Endothelial cell of umbilical vein (primary cell): ENCODE measurements around the gene KSR1. TPM values are rescaled to one million over a fixed set of nuclear protein-coding genes. Genes with fewer than 3 reads are reported as not detected.

Experiments used
- BruUV-seq: library from RNA; stranded (reverse); fragments of 400-500 nt; replicated peaks from 2 replicates; lab custom pipeline; 2021; lab: Mats Ljungman, UMichigan
- CTCF ChIA-PET: fragments of 300-600, 350-600 bp; sonication (Branson Sonifier 250); formaldehyde crosslinking; loops from one replicate; lab custom pipeline; 2021; ENCODE audit warnings: antibody characterized with exemption, inconsistent platforms; lab: Charles Lee
- POLR2A ChIA-PET: fragments of 300-600, 350-600 bp; sonication (Branson Sonifier 250); formaldehyde crosslinking; loops from one replicate; lab custom pipeline; 2021; ENCODE audit warnings: antibody characterized with exemption, inconsistent platforms; lab: Charles Lee
- DNase-seq: peaks from one replicate; pipeline ENCODE4 v3.0.0-alpha.2; 2011; ENCODE audit warnings: low read depth, low spot score
- FAIRE-seq: peaks from 2 replicates; lab custom pipeline; 2011; peaks lifted over from hg19 to GRCh38; lab: Jason Lieb, UNC
- H2AFZ ChIP-seq: 2 replicates; pipeline ENCODE4 v1.6.0; 2012; ENCODE audit warnings: low read depth, low read length, control low read depth, inconsistent platforms
- H3K27ac ChIP-seq: 2 replicates; pipeline ENCODE4 v1.5.1; 2011; ENCODE audit warnings: low read depth, mild to moderate bottlenecking, control low read depth, low read length, moderate library complexity; ENCODE audit not compliant: insufficient read depth
- H3K27me3 ChIP-seq, 2 experiments: 2 replicates each; pipeline versions ENCODE4 v1.6.0 to v1.6.1; 2011; ENCODE audit warnings: low read length in 2 of 2, mixed read lengths in 1 of 2; ENCODE audit not compliant: control insufficient read depth in 2 of 2, insufficient read depth in 2 of 2
- H3K36me3 ChIP-seq, 2 experiments: 2 replicates in 1 of 2; 3 replicates in 1 of 2; pipeline ENCODE4 v1.5.1; 2011; ENCODE audit warnings: low read length in 2 of 2, mild to moderate bottlenecking in 1 of 2, moderate library complexity in 1 of 2; ENCODE audit not compliant: control insufficient read depth in 2 of 2, insufficient read depth in 2 of 2; ENCODE audit errors: extremely low read depth in 1 of 2
- H3K4me1 ChIP-seq: 3 replicates; pipeline ENCODE4 v1.5.1; 2011; ENCODE audit warnings: mild to moderate bottlenecking, low read length; ENCODE audit not compliant: control insufficient read depth, insufficient read depth; ENCODE audit errors: extremely low read depth
- H3K4me2 ChIP-seq: 2 replicates; pipeline ENCODE4 v1.6.1; 2011; ENCODE audit warnings: low read length, control low read depth, mixed read lengths; ENCODE audit not compliant: insufficient read depth
- H3K4me3 ChIP-seq, 3 experiments: fragments of 200-600 bp in 1 of 3; sonication (generic), shearing (Covaris generic) in 1 of 3; replicated peaks in 1 of 3; 2 replicates each; pipeline ENCODE4 v1.5.1; 2011 to 2016; ENCODE audit warnings: control low read depth in 3 of 3, low read length in 3 of 3, mild to moderate bottlenecking in 2 of 3, inconsistent platforms in 1 of 3, low read depth in 1 of 3, moderate library complexity in 1 of 3; ENCODE audit not compliant: insufficient read depth in 1 of 3
- H3K79me2 ChIP-seq: 2 replicates; pipeline ENCODE4 v1.6.0; 2012; ENCODE audit warnings: low read length, inconsistent platforms; ENCODE audit not compliant: control insufficient read depth, insufficient read depth
- H3K9ac ChIP-seq: replicated peaks from 2 replicates; pipeline ENCODE3; 2011; ENCODE audit warnings: low read length, control low read depth; ENCODE audit not compliant: insufficient read depth; ENCODE audit errors: extremely low read depth
- H3K9me1 ChIP-seq: replicated peaks from 3 replicates; pipeline ENCODE4 v1.6.0; 2011; ENCODE audit warnings: mild to moderate bottlenecking, low read length; ENCODE audit not compliant: control insufficient read depth, insufficient read depth; ENCODE audit errors: extremely low read depth
- H3K9me3 ChIP-seq: replicated peaks from 2 replicates; pipeline ENCODE4 v1.5.1; 2012; ENCODE audit warnings: low read length, inconsistent platforms; ENCODE audit not compliant: control insufficient read depth, insufficient read depth
- H4K20me1 ChIP-seq: replicated peaks from 2 replicates; pipeline ENCODE3; 2011; ENCODE audit warnings: mild to moderate bottlenecking, low read length; ENCODE audit not compliant: control insufficient read depth, insufficient read depth; ENCODE audit errors: extremely low read depth
- EZH2 ChIP-seq: IDR thresholded peaks from 2 replicates; pipeline ENCODE4 v1.6.1; 2012; ENCODE audit warnings: borderline replicate concordance, low read depth, mild to moderate bottlenecking, moderate library complexity, low read length, inconsistent platforms; ENCODE audit not compliant: severe bottlenecking
- FOS ChIP-seq: IDR thresholded peaks from 2 replicates; pipeline ENCODE4 v1.6.1; 2011; ENCODE audit warnings: mild to moderate bottlenecking, low read length, moderate library complexity, borderline replicate concordance; ENCODE audit not compliant: insufficient read depth
- GATA2 ChIP-seq: IDR thresholded peaks from 2 replicates; pipeline ENCODE4 v1.7.0; 2011; ENCODE audit warnings: low read depth, mild to moderate bottlenecking, moderate library complexity, mixed read lengths, low read length; ENCODE audit not compliant: insufficient read length, insufficient read depth
- JUN ChIP-seq: IDR thresholded peaks from 2 replicates; pipeline ENCODE4 v1.6.1; 2011; ENCODE audit warnings: borderline replicate concordance, low read depth; ENCODE audit not compliant: insufficient read length, insufficient read depth
- MYC ChIP-seq: IDR thresholded peaks from one replicate; pipeline ENCODE4 v1.6.1; 2011; ENCODE audit warnings: mild to moderate bottlenecking, low read depth, low read length
- POLR2A ChIP-seq: IDR thresholded peaks from 2 replicates; pipeline ENCODE4 v1.6.1; 2012; ENCODE audit warnings: low read depth, mild to moderate bottlenecking, control low read depth, low read length
- POLR2AphosphoS5 ChIP-seq: IDR thresholded peaks from 2 replicates; pipeline ENCODE4 v1.6.1; 2012; ENCODE audit warnings: low read depth, mild to moderate bottlenecking, control low read depth, low read length, moderate library complexity; ENCODE audit not compliant: insufficient read depth
- dilution Hi-C: fragments of 300-500 bp; cut with MboI; formaldehyde crosslinking; loops from one replicate; pipeline ENCODE4 v1.15.0; 2019; ENCODE audit warnings: low sequenced_read_pairs; ENCODE audit not compliant: extremely low pct_ligation_motif_present
- intact Hi-C: fragments of 100-400 bp; cut with micrococcal nuclease; formaldehyde crosslinking; loops from one replicate; pipeline ENCODE4 v1.10.0; 2022
- polyA plus RNA-seq, 4 experiments: library from polyadenylated mRNA; depleted of rRNA in 3 of 4; stranded (reverse) in 3 of 4; unstranded in 1 of 4; fragments of >200 nt; gene quantifications; 2 replicates each; pipeline versions ENCODE4 v1.2.1 to v1.2.3, GENCODE V29; 2011 to 2012; ENCODE audit warnings: missing spikeins in 1 of 4
- total RNA-seq: library from RNA; stranded (reverse); gene quantifications from 2 replicates; pipeline ENCODE4 v1.2.3, GENCODE V29; 2021
- TF ChIP-seq, protein P1 (sequence below): IDR thresholded peaks from 2 replicates; pipeline ENCODE4 v1.6.1; 2011; ENCODE audit not compliant: insufficient read depth, insufficient read length
- TF ChIP-seq, protein P2 (sequence below), 2 donors: IDR thresholded peaks; 1 replicate in 1 of 2; 2 replicates in 1 of 2; pipeline ENCODE4 v1.5.1; 2011; ENCODE audit warnings: low read length in 2 of 2, mild to moderate bottlenecking in 2 of 2, moderate library complexity in 2 of 2, control low read depth in 1 of 2, inconsistent platforms in 1 of 2, low read depth in 1 of 2; ENCODE audit not compliant: insufficient read depth in 1 of 2; ENCODE audit errors: extremely low read depth in 1 of 2

KSR1 gene
- total and polyA plus RNA-seq, 2 donors (not counting 3 experiments of a cell fraction or from before 2014, with no cell fraction given) = 35.4 to 80.2 TPM

DNA sequence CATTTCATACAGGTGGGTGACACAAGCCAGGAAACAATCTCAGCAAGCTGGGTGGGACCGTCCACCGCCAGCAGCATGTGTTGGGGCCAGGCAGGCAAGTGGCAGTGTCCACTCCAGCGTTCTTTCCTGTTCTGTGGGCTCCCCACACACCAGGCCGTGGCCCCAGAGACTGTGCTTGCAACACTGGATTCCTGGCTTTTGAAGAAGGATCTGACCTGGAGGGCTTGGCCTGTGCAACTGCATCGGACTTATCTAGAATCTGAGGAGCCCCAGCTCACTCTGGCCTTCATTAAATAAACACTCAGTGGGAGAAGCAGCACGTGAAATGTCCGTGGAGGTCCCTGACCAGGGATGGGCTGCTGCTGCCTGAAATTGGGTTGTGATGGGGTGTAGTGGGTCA is 3.2 kb downstream of the KSR1 start:
- Histone ChIP-seq H3K9me1 (no peaks in the 10 kb centered on the region), H3K36me3 (no peaks in the 10 kb centered on the region), H3K4me3 (no peak overlapping the region), H3K79me2 (peaks cover 56% of the 10 kb centered on the region), H3K9me3 (no peaks in the 10 kb centered on the region), H3K4me1 (peaks cover 18% of the 10 kb centered on the region), H2AFZ (no peak overlapping the region), H3K9ac (no peak overlapping the region), H4K20me1 (no peaks in the 10 kb centered on the region), H3K4me2 (no peak overlapping the region), H3K27me3 (no peaks in the 10 kb centered on the region), H3K27ac (no peak overlapping the region)
- dilution Hi-C loops (no loop called here), intact Hi-C loops (no loop called here)
- BruUV-seq = no TSS peak
- TF ChIP-seq, protein P1, sequence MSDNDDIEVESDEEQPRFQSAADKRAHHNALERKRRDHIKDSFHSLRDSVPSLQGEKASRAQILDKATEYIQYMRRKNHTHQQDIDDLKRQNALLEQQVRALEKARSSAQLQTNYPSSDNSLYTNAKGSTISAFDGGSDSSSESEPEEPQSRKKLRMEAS = no peak
- TF ChIP-seq EZH2 = no peak
- TF ChIP-seq POLR2A = no peak
- TF ChIP-seq JUN = no peak
- no peak for TF ChIP-seq FOS
- no peak for TF ChIP-seq MYC
- no peak for TF ChIP-seq POLR2AphosphoS5
- TF ChIP-seq, protein P2, sequence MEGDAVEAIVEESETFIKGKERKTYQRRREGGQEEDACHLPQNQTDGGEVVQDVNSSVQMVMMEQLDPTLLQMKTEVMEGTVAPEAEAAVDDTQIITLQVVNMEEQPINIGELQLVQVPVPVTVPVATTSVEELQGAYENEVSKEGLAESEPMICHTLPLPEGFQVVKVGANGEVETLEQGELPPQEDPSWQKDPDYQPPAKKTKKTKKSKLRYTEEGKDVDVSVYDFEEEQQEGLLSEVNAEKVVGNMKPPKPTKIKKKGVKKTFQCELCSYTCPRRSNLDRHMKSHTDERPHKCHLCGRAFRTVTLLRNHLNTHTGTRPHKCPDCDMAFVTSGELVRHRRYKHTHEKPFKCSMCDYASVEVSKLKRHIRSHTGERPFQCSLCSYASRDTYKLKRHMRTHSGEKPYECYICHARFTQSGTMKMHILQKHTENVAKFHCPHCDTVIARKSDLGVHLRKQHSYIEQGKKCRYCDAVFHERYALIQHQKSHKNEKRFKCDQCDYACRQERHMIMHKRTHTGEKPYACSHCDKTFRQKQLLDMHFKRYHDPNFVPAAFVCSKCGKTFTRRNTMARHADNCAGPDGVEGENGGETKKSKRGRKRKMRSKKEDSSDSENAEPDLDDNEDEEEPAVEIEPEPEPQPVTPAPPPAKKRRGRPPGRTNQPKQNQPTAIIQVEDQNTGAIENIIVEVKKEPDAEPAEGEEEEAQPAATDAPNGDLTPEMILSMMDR (IDR thresholded peaks at IDR 0.05; ENCODE audit: extremely low read depth in 1 of 2, insufficient read depth in 1 of 2, low read depth in 1 of 2, low read length in 2 of 2) = no peak
- no peak for TF ChIP-seq GATA2
- CTCF ChIA-PET = interaction anchor here (2.5 kb wide), 1 partner anchor 140 kb away, joined by 16 read pairs; no protein-coding TSS in a partner anchor
- DNase-seq (no peak), FAIRE-seq (peak; percentile 31)
- POLR2A ChIA-PET = no interaction called here
